ENCODE data around the gene HSF4. TPM values are rescaled to one million over a fixed set of nuclear protein-coding genes. Genes with fewer than 3 reads are reported as not detected.

HSF4 gene
- total RNA-seq, 3 donors from 2014 or later = 26.0 to 113 (median 64.4) TPM

GRCh38 chr16:67170168-67170948 is 5.8 kb downstream of the HSF4 start, which contains the start of gene NOL3:
TSS of gene NOL3 (plus strand) at chr16:67170538.
- Histone ChIP-seq H3K9me3 (no peaks in the 10 kb centered on the region), H3K36me3 (ENCODE audit: low read depth) (no peaks in the 10 kb centered on the region), H3K4me1 (ENCODE audit: low read depth) (peaks cover 41% of the 10 kb centered on the region), H3K4me3 (no peak within 1 kb of the TSS)
- intact Hi-C loops (cut with DNase I, micrococcal nuclease) = no loop called here
- TF ChIP-seq CTCF (IDR thresholded peaks at IDR 0.05) = no peak
- ATAC-seq (peak; percentile 60), DNase-seq (peak; percentile 82 to 91 (median 87))

- peaks cover 35% of the 10 kb centered on the region for H3K4me1 ChIP-seq (ENCODE audit: low read depth)
These were observed 6.6 kb downstream of the HSF4 start for GRCh38 chr16:67170949-67171649.

GRCh38 chr16:67173323-67173722 is 8.8 kb downstream of the HSF4 start:
- TF ChIP-seq CTCF (IDR thresholded peaks at IDR 0.05) = no peak
- ATAC-seq = no peak
- intact Hi-C loops (cut with DNase I, micrococcal nuclease) = no loop called here
- no peak for DNase-seq
- H3K9me3 ChIP-seq = no peaks in the 10 kb centered on the region
- no peak overlapping the region for H3K4me3 ChIP-seq
- H3K4me1 ChIP-seq (ENCODE audit: low read depth) = peaks cover 38% of the 10 kb centered on the region
- no peaks in the 10 kb centered on the region for H3K36me3 ChIP-seq (ENCODE audit: low read depth)

More at GRCh38 chr16:67170949-67171649, 6.6 kb downstream of the HSF4 start:
- intact Hi-C loops (cut with DNase I, micrococcal nuclease) = no loop called here
- Histone ChIP-seq H3K4me3 (no peak overlapping the region), H3K36me3 (ENCODE audit: low read depth) (no peaks in the 10 kb centered on the region), H3K9me3 (no peaks in the 10 kb centered on the region)
- no peak for TF ChIP-seq CTCF (IDR thresholded peaks at IDR 0.05)
- DNase-seq (no peak), ATAC-seq (no peak)

- Histone ChIP-seq H3K36me3 (ENCODE audit: low read depth) (no peaks in the 10 kb centered on the region), H3K9me3 (no peaks in the 10 kb centered on the region), H3K4me3 (no peak overlapping the region), H3K4me1 (ENCODE audit: low read depth) (peaks cover 42% of the 10 kb centered on the region)
- peak; percentile 27 for TF ChIP-seq CTCF (IDR thresholded peaks at IDR 0.05)
- peak; percentile 81 for ATAC-seq
- intact Hi-C loops (cut with DNase I, micrococcal nuclease) = no loop called here
- DNase-seq = peak; percentile 90 to 95 (median 95)
These were observed 9.5 kb downstream of the HSF4 start for GRCh38 chr16:67173808-67174705.

- Histone ChIP-seq H3K36me3 (ENCODE audit: low read depth) (no peaks in the 10 kb centered on the region), H3K4me3 (no peak overlapping the region), H3K4me1 (ENCODE audit: low read depth) (peaks cover 35% of the 10 kb centered on the region), H3K9me3 (no peaks in the 10 kb centered on the region)
- no peak for TF ChIP-seq CTCF (IDR thresholded peaks at IDR 0.05)
- ATAC-seq (no peak), DNase-seq (peak in 2 of 3 donors; percentile 40 to 52)
- intact Hi-C loops (cut with DNase I, micrococcal nuclease) = no loop called here
These were observed 10.2 kb downstream of the HSF4 start for GRCh38 chr16:67174706-67175231.

Data from mucosa of descending colon (tissue), 3 donors.